H1 (cell line): ENCODE results near the gene DBF4B.

Experiments used
- ASH2L ChIP-seq: fragments of 200-600, 300-600 bp; sonication (generic); IDR thresholded peaks from one replicate; pipeline ENCODE4 v1.7.1; 2017; ENCODE audit warnings: low read length
- BCL11A ChIP-seq, 2 experiments: IDR thresholded peaks; one replicate each; pipeline ENCODE4 v1.6.1; 2011; ENCODE audit warnings: low read depth in 2 of 2, low read length in 2 of 2, mild to moderate bottlenecking in 2 of 2
- EP300 ChIP-seq, 2 experiments: IDR thresholded peaks; 1 replicate in 1 of 2; 2 replicates in 1 of 2; pipeline ENCODE4 v1.6.1; 2011 to 2012; ENCODE audit warnings: low read depth in 2 of 2, low read length in 2 of 2, mild to moderate bottlenecking in 2 of 2, borderline replicate concordance in 1 of 2, inconsistent platforms in 1 of 2, moderate library complexity in 1 of 2
- HDAC2 ChIP-seq, 2 experiments: fragments of 300-600 bp in 1 of 2; sonication (generic) in 1 of 2; IDR thresholded peaks; 2 replicates each; pipeline ENCODE4 v1.6.1; 2011 to 2012; ENCODE audit warnings: low read depth in 2 of 2, low read length in 2 of 2, mild to moderate bottlenecking in 2 of 2, moderate library complexity in 2 of 2, borderline replicate concordance in 1 of 2, inconsistent platforms in 1 of 2
- MAFK ChIP-seq: IDR thresholded peaks from 2 replicates; pipeline ENCODE4 v1.6.1; 2012; ENCODE audit warnings: low read depth, mild to moderate bottlenecking, improper control_type of control experiment, low read length
- POLR2AphosphoS5 ChIP-seq: IDR thresholded peaks from 2 replicates; pipeline ENCODE4 v1.6.1; 2011; ENCODE audit warnings: low read depth, low read length
- RAD21 ChIP-seq, 2 experiments: IDR thresholded peaks in 1 of 2; conservative IDR thresholded peaks in 1 of 2; 2 replicates each; pipeline ENCODE4 v1.6.1; 2011; ENCODE audit warnings: low read depth in 2 of 2, low read length in 2 of 2, improper control_type of control experiment in 1 of 2, inconsistent platforms in 1 of 2, mild to moderate bottlenecking in 1 of 2, moderate library complexity in 1 of 2
- RBBP5 ChIP-seq: IDR thresholded peaks from 2 replicates; pipeline ENCODE4 v1.7.1; 2012; ENCODE audit warnings: low read depth, mild to moderate bottlenecking, inconsistent platforms, low read length, moderate library complexity, borderline replicate concordance
- RFX5 ChIP-seq: IDR thresholded peaks from 2 replicates; pipeline ENCODE4 v1.6.1; 2011; ENCODE audit warnings: low read depth, low read length, improper control_type of control experiment, borderline replicate concordance
- RNF2 ChIP-seq: fragments of 200-900, 300-1000 bp; sonication (generic); IDR thresholded peaks from 2 replicates; pipeline ENCODE4 v1.7.1; 2016; ENCODE audit warnings: borderline replicate concordance, low read depth, mild to moderate bottlenecking, antibody characterized with exemption, low read length; ENCODE audit not compliant: poor library complexity, severe bottlenecking; ENCODE audit errors: missing control alignments
- TF ChIP-seq, protein P1 (sequence below): IDR thresholded peaks from 2 replicates; pipeline ENCODE4 v1.6.1; 2012; ENCODE audit warnings: inconsistent platforms
- TF ChIP-seq, protein P2 (sequence below), 3 experiments: IDR thresholded peaks; 1 replicate in 2 of 3; 2 replicates in 1 of 3; pipeline versions ENCODE4 v1.5.1 to v1.6.1; 2011; ENCODE audit warnings: low read length in 3 of 3, mild to moderate bottlenecking in 3 of 3, inconsistent platforms in 2 of 3, low read depth in 1 of 3, moderate library complexity in 1 of 3; ENCODE audit not compliant: insufficient read depth in 1 of 3; ENCODE audit errors: control extremely low read depth in 1 of 3

DNA sequence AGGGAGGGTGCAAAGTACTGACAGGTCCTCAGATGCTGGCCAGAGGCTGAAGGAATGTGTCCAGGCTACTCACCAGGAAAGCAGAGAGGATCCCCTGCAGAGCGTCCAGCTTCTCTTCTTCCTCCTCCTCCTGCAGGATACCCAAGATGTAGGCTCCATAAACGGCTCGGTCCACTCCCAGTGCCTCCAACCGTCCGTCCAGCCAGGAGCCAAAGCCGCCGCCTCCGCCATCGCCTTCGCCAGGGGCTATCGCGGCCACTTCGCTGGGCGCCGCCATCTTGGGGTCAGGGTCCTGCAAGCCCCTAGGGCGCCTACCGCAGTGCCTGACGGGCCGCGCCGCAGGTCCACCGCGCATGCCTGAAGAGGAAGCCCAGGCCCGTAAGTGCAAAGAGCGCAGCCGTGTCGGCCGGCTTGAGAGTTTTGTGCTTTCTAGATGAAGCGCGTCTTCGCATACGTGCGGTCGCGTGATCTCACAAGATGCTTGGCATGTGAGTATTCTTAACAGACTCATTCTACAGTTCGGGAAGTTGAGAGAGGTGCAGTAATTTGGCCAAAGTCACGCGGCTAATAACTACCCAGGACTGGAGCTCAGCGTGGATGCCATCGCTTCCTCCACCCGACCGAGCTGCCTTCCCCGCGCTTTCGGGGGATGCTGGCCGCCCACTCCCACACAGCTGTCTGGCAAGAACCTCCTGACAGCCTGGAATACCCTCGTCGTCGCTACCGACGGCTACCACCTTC is 18.8 kb upstream of the DBF4B start, which contains the start of gene CCDC43:
- TF ChIP-seq BCL11A (IDR thresholded peaks at IDR 0.05; ENCODE audit: low read depth in 2 of 2, low read length in 2 of 2) (no peak), EP300 (IDR thresholded peaks at IDR 0.05; ENCODE audit: borderline replicate concordance in 1 of 2, low read depth in 2 of 2, low read length in 2 of 2) (0 out of 3 replicates have a peak, but pooled peaks of 1 of the 2 experiments have one; percentile 12), HDAC2 (IDR thresholded peaks at IDR 0.05; ENCODE audit: borderline replicate concordance in 1 of 2, low read depth in 2 of 2, low read length in 2 of 2) (peak in 1 of 2 experiments; percentile 98; a peak in 2 of 4 replicates), RNF2 (no peak), MAFK (no peak), RFX5 (no peak), RBBP5 (peak; percentile 79), POLR2AphosphoS5 (peak; percentile 92), RAD21 (IDR thresholded peaks at IDR 0.05 in 1 of 2, conservative IDR thresholded peaks at IDR 0.05 in 1 of 2; ENCODE audit: low read depth in 2 of 2, low read length in 2 of 2) (peak in 1 of 2 experiments; percentile 8; a peak in 1 of 4 replicates), ASH2L (peak; percentile 86)
- TF ChIP-seq, protein P1, sequence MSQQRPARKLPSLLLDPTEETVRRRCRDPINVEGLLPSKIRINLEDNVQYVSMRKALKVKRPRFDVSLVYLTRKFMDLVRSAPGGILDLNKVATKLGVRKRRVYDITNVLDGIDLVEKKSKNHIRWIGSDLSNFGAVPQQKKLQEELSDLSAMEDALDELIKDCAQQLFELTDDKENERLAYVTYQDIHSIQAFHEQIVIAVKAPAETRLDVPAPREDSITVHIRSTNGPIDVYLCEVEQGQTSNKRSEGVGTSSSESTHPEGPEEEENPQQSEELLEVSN: peak; percentile 23; the same call in 1 of the 2 replicates
- TF ChIP-seq, protein P2, sequence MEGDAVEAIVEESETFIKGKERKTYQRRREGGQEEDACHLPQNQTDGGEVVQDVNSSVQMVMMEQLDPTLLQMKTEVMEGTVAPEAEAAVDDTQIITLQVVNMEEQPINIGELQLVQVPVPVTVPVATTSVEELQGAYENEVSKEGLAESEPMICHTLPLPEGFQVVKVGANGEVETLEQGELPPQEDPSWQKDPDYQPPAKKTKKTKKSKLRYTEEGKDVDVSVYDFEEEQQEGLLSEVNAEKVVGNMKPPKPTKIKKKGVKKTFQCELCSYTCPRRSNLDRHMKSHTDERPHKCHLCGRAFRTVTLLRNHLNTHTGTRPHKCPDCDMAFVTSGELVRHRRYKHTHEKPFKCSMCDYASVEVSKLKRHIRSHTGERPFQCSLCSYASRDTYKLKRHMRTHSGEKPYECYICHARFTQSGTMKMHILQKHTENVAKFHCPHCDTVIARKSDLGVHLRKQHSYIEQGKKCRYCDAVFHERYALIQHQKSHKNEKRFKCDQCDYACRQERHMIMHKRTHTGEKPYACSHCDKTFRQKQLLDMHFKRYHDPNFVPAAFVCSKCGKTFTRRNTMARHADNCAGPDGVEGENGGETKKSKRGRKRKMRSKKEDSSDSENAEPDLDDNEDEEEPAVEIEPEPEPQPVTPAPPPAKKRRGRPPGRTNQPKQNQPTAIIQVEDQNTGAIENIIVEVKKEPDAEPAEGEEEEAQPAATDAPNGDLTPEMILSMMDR (IDR thresholded peaks at IDR 0.05; ENCODE audit: control extremely low read depth in 1 of 3, insufficient read depth in 1 of 3, low read depth in 1 of 3, low read length in 3 of 3): no peak
